HT1080 (cell line): ENCODE measurements around the gene ASPRV1. TPM values are rescaled to one million over a fixed set of nuclear protein-coding genes. Genes with fewer than 3 reads are reported as not detected.

Experiments used
- DNase-seq: peaks from one replicate; pipeline ENCODE4 v3.0.0-alpha.2; 2015; ENCODE audit warnings: low read depth
- total RNA-seq: library from RNA; depleted of rRNA; stranded (reverse); fragments of >200 nt; shearing (Covaris generic); gene quantifications from 2 replicates; pipeline ENCODE4 v1.2.3, GENCODE V29; 2014; rRNA removed

The ASPRV1 gene
- total RNA-seq, 1 experiment from 2014 or later: 0.35 TPM

DNA sequence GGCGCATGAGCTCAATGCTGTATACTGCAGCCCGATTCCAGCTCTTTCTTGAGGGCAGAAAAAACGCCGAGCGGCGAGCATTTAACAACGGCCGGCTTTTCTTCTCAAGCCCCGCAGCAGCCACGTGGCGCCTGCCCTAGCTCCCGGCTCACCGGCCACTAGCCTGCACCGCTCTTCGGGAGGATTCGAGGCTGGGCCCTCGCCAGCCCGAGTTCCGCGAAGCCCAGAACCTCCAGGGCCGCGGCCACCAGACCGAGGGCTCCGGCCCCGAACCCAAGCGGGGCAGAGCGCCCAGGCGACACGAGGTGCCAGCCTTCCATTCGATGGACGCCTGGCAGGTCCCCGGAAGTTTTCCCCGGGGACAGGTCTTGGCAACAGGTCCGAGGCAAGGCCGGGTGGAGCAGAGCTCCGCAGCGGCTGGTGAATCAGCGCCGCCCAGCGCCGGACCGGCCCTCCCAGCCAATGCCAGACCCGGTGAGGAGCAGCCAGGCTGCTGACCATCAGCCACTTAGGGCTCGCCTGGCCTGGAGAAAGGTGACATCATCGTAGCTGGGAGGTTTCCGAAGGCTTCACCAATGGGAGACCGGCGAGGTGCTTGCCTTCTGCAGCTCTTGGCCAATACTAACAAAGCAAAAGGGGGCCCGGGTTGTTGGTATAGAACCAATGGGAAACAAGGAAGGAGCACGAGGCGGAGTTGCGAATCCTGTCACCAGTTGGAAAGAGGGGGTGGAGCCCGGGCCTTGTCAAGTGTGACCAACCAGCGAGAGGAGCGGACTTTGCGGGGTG lies 47.1 kb downstream of the ASPRV1 start:
- DNase-seq: peak; percentile 100

GRCh38 chr2:69911985-69912563 lies 49.4 kb downstream of the ASPRV1 start:
- peak; percentile 18 for DNase-seq

Other genes starting within 250 kb of the ASPRV1 start
- gene ANXA4, start 219.5 kb downstream of the ASPRV1 start, total RNA-seq: 24.6 and 36.2 TPM in 2 replicates
- 8.2 and 11.0 TPM in 2 replicates for gene GMCL1, start 132.0 kb downstream of the ASPRV1 start, total RNA-seq
- 48.6 and 61.7 TPM in 2 replicates for gene SNRNP27, start 67.7 kb downstream of the ASPRV1 start, total RNA-seq
- 3.5 and 4.6 TPM in 2 replicates for gene MXD1, start 46.5 kb downstream of the ASPRV1 start, total RNA-seq
- gene PCBP1, start 125.8 kb upstream of the ASPRV1 start, total RNA-seq: 25.2 and 80.1 TPM in 2 replicates
- gene C2orf42, start 229.4 kb upstream of the ASPRV1 start, total RNA-seq: 14.6 and 14.7 TPM in 2 replicates